GM19035 (cell line): ENCODE measurements around the gene SLC26A11.
"Not testable (repeated sequence)": the region's sequence is repeated elsewhere in the genome, so short reads cannot be mapped to it uniquely, and the experiment has no call there.

ENCODE experiments used
- ATAC-seq: cut with Tn5 transposase; IDR thresholded peaks from one replicate; pipeline ENCODE4 v1.9.1; 2021; ENCODE audit not compliant: unreplicated experiment

SLC26A11 gene

GRCh38 chr17:80195671-80196529 is 24.3 kb upstream of the SLC26A11 start:
- no peak for ATAC-seq

GRCh38 chr17:80196652-80197051 is 23.6 kb upstream of the SLC26A11 start:
- ATAC-seq, result no peak

- ATAC-seq, result no peak
Measured at GRCh38 chr17:80198144-80198661, 22.0 kb upstream of the SLC26A11 start.

GRCh38 chr17:80199295-80199694 is 20.9 kb upstream of the SLC26A11 start:
- not testable (repeated sequence) for ATAC-seq

GRCh38 chr17:80201446-80201845 is 18.8 kb upstream of the SLC26A11 start:
- no peak for ATAC-seq

- no peak for ATAC-seq
Measured at GRCh38 chr17:80202197-80202596, 18.0 kb upstream of the SLC26A11 start.

- no peak for ATAC-seq
Measured at GRCh38 chr17:80203471-80203963, 16.7 kb upstream of the SLC26A11 start.

GRCh38 chr17:80204626-80205468 is 15.4 kb upstream of the SLC26A11 start:
- ATAC-seq, result no peak

GRCh38 chr17:80205811-80206210 is 14.4 kb upstream of the SLC26A11 start:
- no peak for ATAC-seq

GRCh38 chr17:80208050-80208449 is 12.2 kb upstream of the SLC26A11 start:
- ATAC-seq, result no peak

- no peak for ATAC-seq
Measured at GRCh38 chr17:80209765-80210164, 10.5 kb upstream of the SLC26A11 start.

- no peak for ATAC-seq
Measured at GRCh38 chr17:80210348-80211108, 9.7 kb upstream of the SLC26A11 start.

- no peak for ATAC-seq
Measured at GRCh38 chr17:80212109-80212508, 8.1 kb upstream of the SLC26A11 start.

- no peak for ATAC-seq
Measured at GRCh38 chr17:80212511-80212910, 7.7 kb upstream of the SLC26A11 start.

- ATAC-seq, result no peak
Measured at GRCh38 chr17:80212962-80213642, 7.1 kb upstream of the SLC26A11 start.

GRCh38 chr17:80213643-80213975 is 6.6 kb upstream of the SLC26A11 start:
- ATAC-seq, result no peak

- no peak for ATAC-seq
Measured at GRCh38 chr17:80214012-80214877, 6.0 kb upstream of the SLC26A11 start.

- ATAC-seq, result no peak
Measured at GRCh38 chr17:80214878-80215210, 5.4 kb upstream of the SLC26A11 start.
